GM12865 (cell line): Measurements from ENCODE around the gene ACTR1B.

ENCODE experiments used
- DNase-seq: peaks from one replicate; pipeline ENCODE4 v3.0.0; 2010; ENCODE audit warnings: low read depth
- H3K4me3 ChIP-seq: 2 replicates; pipeline ENCODE4 v1.5.1; 2011; ENCODE audit warnings: mild to moderate bottlenecking, low read depth, low read length, control low read depth
- TF ChIP-seq, protein P1 (sequence below): IDR thresholded peaks from 2 replicates; pipeline ENCODE4 v1.5.1; 2011; ENCODE audit warnings: low read length, control low read depth, low read depth, inconsistent platforms; ENCODE audit not compliant: insufficient read depth; ENCODE audit errors: missing control alignments

The ACTR1B gene

DNA sequence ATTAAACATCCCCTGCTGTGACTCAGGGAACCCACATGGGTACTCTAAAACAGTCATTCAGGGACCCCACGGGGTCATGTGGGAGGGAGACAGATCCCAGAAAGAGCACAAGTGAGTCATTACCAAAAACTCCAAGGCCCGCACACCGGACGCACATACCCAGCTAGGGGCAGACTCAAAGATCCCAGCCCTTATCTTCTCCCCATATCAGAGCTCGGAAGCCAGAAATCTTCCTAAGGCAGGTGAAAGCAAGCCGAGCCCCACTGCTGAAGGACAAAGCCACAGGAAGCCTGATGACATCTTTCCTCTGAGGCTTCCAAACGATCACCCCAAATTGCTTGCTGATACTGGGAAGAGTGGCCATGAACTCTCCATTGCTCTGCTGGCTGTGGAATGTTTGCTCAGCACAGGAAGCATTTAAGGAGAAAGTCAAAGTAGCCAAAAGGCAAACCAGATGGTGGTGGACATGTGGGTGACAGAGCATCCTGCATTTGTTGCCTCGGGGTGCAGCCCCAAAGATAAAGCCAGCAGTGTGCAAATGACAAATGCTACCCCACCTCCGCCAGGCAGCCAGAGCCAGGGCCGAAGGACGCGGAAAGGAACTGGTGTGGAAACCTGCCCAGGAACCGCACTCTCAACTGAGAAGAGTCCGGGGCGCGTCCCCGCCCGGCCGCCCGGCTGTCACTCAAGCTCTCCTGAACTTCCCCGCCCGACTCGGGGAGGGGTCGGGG is 784 bp downstream of the ACTR1B start:
- TF ChIP-seq, protein P1, sequence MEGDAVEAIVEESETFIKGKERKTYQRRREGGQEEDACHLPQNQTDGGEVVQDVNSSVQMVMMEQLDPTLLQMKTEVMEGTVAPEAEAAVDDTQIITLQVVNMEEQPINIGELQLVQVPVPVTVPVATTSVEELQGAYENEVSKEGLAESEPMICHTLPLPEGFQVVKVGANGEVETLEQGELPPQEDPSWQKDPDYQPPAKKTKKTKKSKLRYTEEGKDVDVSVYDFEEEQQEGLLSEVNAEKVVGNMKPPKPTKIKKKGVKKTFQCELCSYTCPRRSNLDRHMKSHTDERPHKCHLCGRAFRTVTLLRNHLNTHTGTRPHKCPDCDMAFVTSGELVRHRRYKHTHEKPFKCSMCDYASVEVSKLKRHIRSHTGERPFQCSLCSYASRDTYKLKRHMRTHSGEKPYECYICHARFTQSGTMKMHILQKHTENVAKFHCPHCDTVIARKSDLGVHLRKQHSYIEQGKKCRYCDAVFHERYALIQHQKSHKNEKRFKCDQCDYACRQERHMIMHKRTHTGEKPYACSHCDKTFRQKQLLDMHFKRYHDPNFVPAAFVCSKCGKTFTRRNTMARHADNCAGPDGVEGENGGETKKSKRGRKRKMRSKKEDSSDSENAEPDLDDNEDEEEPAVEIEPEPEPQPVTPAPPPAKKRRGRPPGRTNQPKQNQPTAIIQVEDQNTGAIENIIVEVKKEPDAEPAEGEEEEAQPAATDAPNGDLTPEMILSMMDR = no peak
- DNase-seq = peak; percentile 84
- H3K4me3 ChIP-seq = peak overlapping the region; percentile 82

DNA sequence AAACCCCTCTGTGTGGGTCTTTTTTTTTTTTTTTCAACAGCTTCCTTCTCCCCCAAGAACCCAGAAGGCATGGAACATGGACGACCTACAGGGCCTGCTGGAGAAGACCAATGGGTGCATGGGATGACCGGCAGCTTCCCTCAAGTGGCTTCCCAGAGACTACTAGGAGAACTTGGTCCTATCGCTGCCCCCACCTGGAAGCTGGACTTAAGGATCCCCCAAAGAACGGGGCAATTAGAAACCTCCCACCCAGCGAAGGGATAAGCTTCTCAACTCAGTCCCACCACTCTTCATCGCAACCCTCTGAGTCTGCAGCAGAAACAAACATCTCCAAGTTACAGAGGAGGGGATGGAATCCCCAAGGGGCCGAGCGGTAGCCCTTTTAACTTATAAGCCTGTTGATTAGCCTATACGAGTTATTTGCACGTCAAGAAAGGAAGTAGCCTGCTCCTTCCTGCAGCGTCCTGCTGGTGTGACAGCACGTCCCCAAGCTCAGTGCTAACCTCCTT is 1.4 kb downstream of the ACTR1B start:
- no peak for DNase-seq
- H3K4me3 ChIP-seq = peak overlapping the region; percentile 82
- TF ChIP-seq, protein P1 = no peak

DNA sequence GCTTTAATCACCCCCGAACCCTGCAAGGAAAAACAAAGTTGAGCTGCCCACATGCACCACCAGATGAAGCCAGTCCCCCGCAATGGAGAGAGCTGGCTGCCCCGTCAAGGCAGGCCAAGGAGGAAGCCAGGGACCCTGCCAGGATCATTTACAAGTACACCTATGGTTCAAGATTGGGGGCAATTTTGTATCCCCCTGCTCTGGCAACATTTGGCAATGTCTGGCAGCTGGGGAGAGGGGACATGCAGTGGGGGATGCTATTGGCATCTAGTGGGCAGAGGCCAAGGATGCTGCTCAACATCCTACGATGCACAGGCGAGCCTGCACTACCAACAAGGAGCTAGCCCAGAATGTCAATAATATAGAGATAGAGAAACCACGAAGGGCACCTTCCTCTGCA is 1.9 kb downstream of the ACTR1B start:
- TF ChIP-seq, protein P1 = no peak
- peak overlapping the region; percentile 82 for H3K4me3 ChIP-seq
- DNase-seq = no peak

DNA sequence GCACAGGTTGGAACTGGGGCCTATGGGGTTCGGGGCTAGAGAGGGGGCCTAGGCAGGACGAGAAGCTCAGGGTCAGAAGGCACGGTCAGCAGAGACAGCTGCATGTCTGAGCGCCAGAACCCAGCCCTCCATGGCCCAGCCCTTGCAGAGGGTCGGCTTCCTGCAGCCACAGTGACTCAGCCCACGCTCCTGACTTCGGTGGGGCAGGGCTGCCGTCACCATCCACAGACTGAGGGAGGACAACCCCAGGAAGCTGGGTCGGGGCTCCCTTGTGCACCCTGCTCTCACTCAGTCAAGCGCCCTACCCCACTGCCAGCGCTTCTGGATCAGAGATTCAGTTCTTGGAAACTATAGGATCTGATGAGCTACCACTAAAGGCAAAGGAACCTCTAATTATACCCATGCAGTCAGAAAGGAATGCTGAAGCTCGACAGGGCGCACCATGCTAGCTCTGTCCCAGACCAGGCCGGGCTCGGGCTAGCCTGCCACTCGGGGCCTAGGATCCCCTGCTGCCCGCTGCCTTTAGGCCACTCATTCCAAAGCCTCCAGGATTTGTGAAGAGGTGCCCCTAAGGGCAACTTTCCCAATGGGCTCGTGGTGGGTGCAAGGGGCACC is 3.0 kb downstream of the ACTR1B start:
- no peak for DNase-seq
- TF ChIP-seq, protein P1 = no peak
- no peak overlapping the region for H3K4me3 ChIP-seq

DNA sequence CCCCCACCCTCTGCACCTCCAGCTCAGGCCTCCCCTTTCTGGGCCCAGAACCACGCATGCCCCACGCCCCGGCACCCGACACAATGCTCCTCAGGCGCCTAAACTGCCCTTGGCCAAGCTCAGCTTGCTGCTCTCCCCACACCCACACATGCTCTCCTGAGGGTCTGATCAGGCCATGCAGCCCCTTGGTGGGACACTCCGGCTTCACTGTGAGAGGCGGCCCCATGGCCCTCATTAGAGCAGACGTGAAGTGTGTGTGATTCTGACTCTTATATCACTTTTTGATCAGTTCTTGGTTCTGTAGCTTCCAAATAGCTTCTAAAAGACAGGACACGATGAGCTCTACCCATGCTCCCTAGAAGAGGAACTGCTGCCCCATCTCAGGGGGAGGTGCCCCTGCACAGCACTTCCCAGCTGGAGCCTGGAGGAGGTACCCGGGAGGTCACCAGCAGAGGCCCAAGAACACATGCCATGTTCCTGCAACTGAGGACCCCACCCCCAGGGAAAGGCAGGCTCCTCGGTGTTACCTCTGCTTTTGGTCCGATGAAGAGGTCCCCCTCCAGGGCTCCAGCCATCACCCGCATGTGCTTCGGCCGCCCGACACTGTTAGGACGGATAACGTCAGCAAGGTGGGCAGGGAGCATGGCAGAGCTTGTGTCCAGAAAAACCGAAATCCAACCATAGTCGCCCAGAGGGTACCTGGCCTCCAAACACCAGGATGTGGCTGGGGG is 3.6 kb downstream of the ACTR1B start:
- TF ChIP-seq, protein P1 = no peak
- H3K4me3 ChIP-seq = no peak overlapping the region
- no peak for DNase-seq

DNA sequence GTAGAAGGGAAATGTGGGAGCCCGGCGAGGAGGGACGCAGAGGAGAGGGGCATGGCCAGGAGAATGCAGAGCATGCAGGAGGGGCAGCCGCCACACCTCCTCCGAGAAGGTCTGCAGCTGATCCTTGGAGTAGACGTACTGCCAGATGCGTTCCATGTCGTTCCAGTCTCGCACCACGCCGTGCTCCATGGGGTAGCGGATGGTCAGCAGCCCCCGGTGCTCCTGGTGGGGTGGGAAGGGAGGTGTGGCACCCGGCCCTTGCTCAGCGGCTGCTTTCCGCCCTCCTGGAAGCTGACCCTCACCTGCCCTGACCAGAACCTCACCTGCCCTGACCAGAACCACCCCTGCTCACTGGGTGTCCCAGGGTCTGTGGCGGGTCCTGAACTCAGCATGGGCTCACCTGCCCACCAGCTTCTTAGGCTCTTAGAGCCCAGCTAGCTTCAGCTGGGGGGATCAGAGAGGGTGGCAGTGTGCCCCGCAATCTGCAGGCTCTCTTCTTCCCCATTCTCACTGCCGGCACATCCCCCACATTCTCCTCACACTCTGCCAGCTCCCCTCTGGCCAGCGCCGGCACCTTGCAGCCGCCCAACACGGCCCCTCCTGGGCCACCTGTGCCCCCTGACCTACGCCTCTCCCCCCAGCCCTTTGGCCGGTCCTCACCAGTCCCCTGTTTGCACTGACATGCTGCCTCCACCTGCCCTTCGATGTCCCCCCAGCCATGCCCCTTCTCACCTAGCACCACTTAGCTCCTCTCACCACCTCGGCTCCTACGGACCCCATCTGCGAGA is 4.4 kb downstream of the ACTR1B start:
- TF ChIP-seq, protein P1 = no peak
- no peak for DNase-seq
- H3K4me3 ChIP-seq = no peak overlapping the region
